HCT116 (cell line): ENCODE results near the gene SORT1. TPM values are rescaled to one million over a fixed set of nuclear protein-coding genes. Genes with fewer than 3 reads are reported as not detected.

ENCODE experiments used
- ATAC-seq: fragments of 200-7000 bp; cut with Tn5 transposase; 2 replicates; pipeline ENCODE4 v1.9.1; 2020; ENCODE audit warnings: mild to moderate bottlenecking, moderate library complexity
- BruUV-seq: library from RNA; stranded (reverse); fragments of 400-500 nt; replicated peaks from 2 replicates; lab custom pipeline; 2021; lab: Mats Ljungman, UMichigan
- CTCF ChIA-PET: fragments of 300-600 bp; sonication (Branson Sonifier 250); formaldehyde crosslinking; loops from one replicate; lab custom pipeline; 2021; ENCODE audit warnings: antibody characterized with exemption; lab: Charles Lee
- POLR2A ChIA-PET: fragments of 300-600, 350-600 bp; sonication (Branson Sonifier 250); formaldehyde crosslinking; loops from one replicate; lab custom pipeline; 2021; ENCODE audit warnings: antibody characterized with exemption; lab: Charles Lee
- RAD21 ChIA-PET, 2 experiments: fragments of 300-600 bp; sonication (Branson Sonifier 250); formaldehyde crosslinking; loops; one replicate each; lab custom pipeline; 2023; ENCODE audit warnings: low total read pairs in 2 of 2; ENCODE audit not compliant: uncharacterized antibody in 2 of 2, unreplicated experiment in 2 of 2, low non-redundant PET in 1 of 2; lab: Charles Lee
- DNase-seq: peaks from one replicate; pipeline ENCODE4 v3.0.0-alpha.2; 2010; ENCODE audit warnings: low read depth, low spot score
- H2AFZ ChIP-seq: fragments of 200-600 bp; shearing (Covaris generic), sonication (generic); 2 replicates; pipeline ENCODE4 v1.6.1; 2017; ENCODE audit warnings: low read depth, mixed run types, mixed read lengths, antibody characterized with exemption, low read length; ENCODE audit not compliant: poor library complexity, severe bottlenecking
- H3K27ac ChIP-seq: 2 replicates; pipeline ENCODE4 v1.5.1; 2012; ENCODE audit warnings: low read depth, low read length
- H3K27me3 ChIP-seq: fragments of 200-600 bp; sonication (generic); 2 replicates; pipeline ENCODE4 v1.6.1; 2016; ENCODE audit warnings: mixed run types, low read length, mixed read lengths; ENCODE audit not compliant: insufficient read depth
- H3K36me3 ChIP-seq, 2 experiments: fragments of 200-500 bp in 1 of 2; fragments of 200-600 bp in 1 of 2; sonication (Bioruptor generic) in 1 of 2; sonication (generic) in 1 of 2; 2 replicates each; pipeline versions ENCODE4 v1.5.1 to v1.6.1; 2014 to 2016; ENCODE audit warnings: low read length in 2 of 2, inconsistent platforms in 1 of 2, mixed read lengths in 1 of 2, mixed run types in 1 of 2; ENCODE audit not compliant: insufficient read depth in 2 of 2, control insufficient read depth in 1 of 2
- H3K4me1 ChIP-seq, 2 experiments: fragments of 200-600 bp in 1 of 2; sonication (generic) in 1 of 2; 2 replicates each; pipeline versions ENCODE4 v1.5.1 to v1.6.1; 2012 to 2017; ENCODE audit warnings: low read length in 2 of 2, inconsistent platforms in 1 of 2, mild to moderate bottlenecking in 1 of 2, mixed read lengths in 1 of 2, mixed run types in 1 of 2, moderate library complexity in 1 of 2; ENCODE audit not compliant: insufficient read depth in 2 of 2, control insufficient read depth in 1 of 2
- H3K4me2 ChIP-seq: fragments of 200-600 bp; sonication (generic); 2 replicates; pipeline ENCODE4 v1.6.1; 2017; ENCODE audit warnings: mixed run types, low read length, mixed read lengths
- H3K4me3 ChIP-seq, 2 experiments: fragments of 200-600 bp in 1 of 2; sonication (generic) in 1 of 2; replicated peaks in 1 of 2; 2 replicates each; pipeline ENCODE4 v1.5.1; 2011 to 2016; ENCODE audit warnings: low read length in 2 of 2, control low read depth in 1 of 2, low read depth in 1 of 2, mild to moderate bottlenecking in 1 of 2, mixed read lengths in 1 of 2, mixed run types in 1 of 2
- H3K79me2 ChIP-seq: fragments of 200-600 bp; sonication (generic); 2 replicates; pipeline ENCODE4 v1.6.1; 2017; ENCODE audit warnings: mild to moderate bottlenecking, mixed run types, low read length, moderate library complexity, mixed read lengths; ENCODE audit not compliant: insufficient read depth
- H3K9ac ChIP-seq: fragments of 200-600 bp; sonication (generic); 2 replicates; pipeline ENCODE4 v1.6.1; 2016; ENCODE audit warnings: low read length, mixed read lengths
- H3K9me2 ChIP-seq: fragments of 200-600 bp; sonication (generic), shearing (Covaris generic); 2 replicates; pipeline ENCODE4 v1.6.1; 2017; ENCODE audit warnings: mixed run types, mild to moderate bottlenecking, moderate library complexity; ENCODE audit not compliant: insufficient read depth
- H3K9me3 ChIP-seq, 2 experiments: fragments of 200-500 bp in 1 of 2; fragments of 200-600 bp in 1 of 2; sonication (Bioruptor generic) in 1 of 2; sonication (generic) in 1 of 2; 2 replicates each; pipeline ENCODE4 v1.6.1; 2014 to 2017; ENCODE audit warnings: low read length in 2 of 2, mixed read lengths in 2 of 2, inconsistent platforms in 1 of 2, low read depth in 1 of 2, mild to moderate bottlenecking in 1 of 2, mixed run types in 1 of 2, moderate library complexity in 1 of 2; ENCODE audit not compliant: control insufficient read depth in 1 of 2, insufficient read depth in 1 of 2
- H4K20me1 ChIP-seq: fragments of 200-600 bp; sonication (generic), shearing (Covaris generic); 2 replicates; pipeline ENCODE4 v1.6.1; 2017; ENCODE audit warnings: mixed run types, mild to moderate bottlenecking, moderate library complexity; ENCODE audit not compliant: insufficient read depth
- EGR1 ChIP-seq: IDR thresholded peaks from 2 replicates; pipeline ENCODE4 v1.6.1; 2012; ENCODE audit warnings: low read depth
- FOSL1 ChIP-seq: IDR thresholded peaks from 2 replicates; pipeline ENCODE4 v1.6.1; 2012; ENCODE audit warnings: low read depth
- RAD21 ChIP-seq: IDR thresholded peaks from 2 replicates; pipeline ENCODE4 v1.6.1; 2012; ENCODE audit warnings: low read depth, mild to moderate bottlenecking
- ZNF274 ChIP-seq: fragments of 200-500 bp; sonication (Bioruptor generic); IDR thresholded peaks from 2 replicates; pipeline ENCODE4 v1.6.1; 2014; ENCODE audit warnings: mild to moderate bottlenecking, low read depth, low read length, inconsistent platforms
- intact Hi-C: fragments of 100-400 bp; cut with micrococcal nuclease; formaldehyde crosslinking; loops from 2 replicates; pipeline ENCODE4 v1.10.0; 2022
- total RNA-seq: library from RNA; stranded (reverse); gene quantifications from one replicate; pipeline ENCODE4 v1.2.1, GENCODE V29; 2021; ENCODE audit not compliant: unreplicated experiment
- TF ChIP-seq, protein P1 (sequence below): IDR thresholded peaks from 2 replicates; pipeline ENCODE4 v1.6.1; 2012
- TF ChIP-seq, protein P2 (sequence below): IDR thresholded peaks from 2 replicates; pipeline ENCODE4 v1.6.1; 2011; ENCODE audit warnings: mild to moderate bottlenecking, low read length, moderate library complexity; ENCODE audit not compliant: insufficient replicate concordance; ENCODE audit errors: extremely low read depth

SORT1 gene
- total RNA-seq, 1 experiment from 2014 or later: 20.2 TPM

DNA sequence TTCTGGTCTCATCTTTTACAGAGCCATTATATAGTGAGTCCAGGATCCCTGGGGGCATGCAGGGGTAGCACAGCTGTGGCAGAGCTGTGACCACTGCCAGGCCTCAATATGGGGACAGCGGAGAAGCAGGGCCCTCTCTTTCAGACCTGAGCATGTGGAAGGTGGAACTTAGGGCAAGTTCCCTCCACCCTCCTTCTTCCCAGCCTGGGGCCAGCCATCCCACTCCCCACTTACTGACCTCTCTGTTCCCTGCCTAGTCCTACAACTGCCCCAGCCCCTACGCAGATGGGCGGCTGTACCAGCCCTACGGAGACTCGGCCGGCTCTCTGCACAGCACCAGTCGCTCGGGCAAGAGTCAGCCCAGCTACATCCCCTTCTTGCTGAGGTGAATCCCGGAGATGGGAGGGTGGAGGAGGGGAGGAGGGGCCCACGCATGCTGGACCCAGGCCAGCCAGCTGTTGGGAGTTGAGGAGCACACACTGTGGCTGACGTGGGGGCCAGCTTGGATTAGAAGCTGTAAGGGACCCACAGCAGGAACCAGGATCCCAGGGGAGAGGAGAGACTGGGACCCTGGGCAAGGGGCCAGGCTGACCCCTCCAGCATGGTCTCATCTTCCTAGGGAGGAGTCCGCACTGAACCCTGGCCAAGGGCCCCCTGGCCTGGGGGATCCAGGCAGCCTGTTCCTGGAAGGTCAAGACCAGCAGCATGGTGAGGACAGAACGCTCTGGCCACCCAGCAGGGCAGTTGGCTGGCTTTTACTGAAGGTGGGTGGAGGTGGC lies 125.5 kb downstream of the SORT1 start:
- H3K9ac ChIP-seq: no peak overlapping the region
- CTCF ChIA-PET: no interaction called here
- H3K27ac ChIP-seq: no peak overlapping the region
- no TSS peak for BruUV-seq
- H3K4me2 ChIP-seq: no peak overlapping the region
- no peak overlapping the region for H3K4me3 ChIP-seq
- H3K79me2 ChIP-seq: no peaks in the 10 kb centered on the region
- H3K36me3 ChIP-seq: peaks cover 0 to 2% of the 10 kb centered on the region in 2 experiments; a peak in 1 of 4 replicates
- intact Hi-C loops: no loop called here
- H2AFZ ChIP-seq: no peak overlapping the region
- TF ChIP-seq ZNF274 (no peak), EGR1 (no peak), FOSL1 (no peak), RAD21 (no peak)
- TF ChIP-seq, protein P1, sequence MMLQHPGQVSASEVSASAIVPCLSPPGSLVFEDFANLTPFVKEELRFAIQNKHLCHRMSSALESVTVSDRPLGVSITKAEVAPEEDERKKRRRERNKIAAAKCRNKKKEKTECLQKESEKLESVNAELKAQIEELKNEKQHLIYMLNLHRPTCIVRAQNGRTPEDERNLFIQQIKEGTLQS: no peak
- TF ChIP-seq, protein P2, sequence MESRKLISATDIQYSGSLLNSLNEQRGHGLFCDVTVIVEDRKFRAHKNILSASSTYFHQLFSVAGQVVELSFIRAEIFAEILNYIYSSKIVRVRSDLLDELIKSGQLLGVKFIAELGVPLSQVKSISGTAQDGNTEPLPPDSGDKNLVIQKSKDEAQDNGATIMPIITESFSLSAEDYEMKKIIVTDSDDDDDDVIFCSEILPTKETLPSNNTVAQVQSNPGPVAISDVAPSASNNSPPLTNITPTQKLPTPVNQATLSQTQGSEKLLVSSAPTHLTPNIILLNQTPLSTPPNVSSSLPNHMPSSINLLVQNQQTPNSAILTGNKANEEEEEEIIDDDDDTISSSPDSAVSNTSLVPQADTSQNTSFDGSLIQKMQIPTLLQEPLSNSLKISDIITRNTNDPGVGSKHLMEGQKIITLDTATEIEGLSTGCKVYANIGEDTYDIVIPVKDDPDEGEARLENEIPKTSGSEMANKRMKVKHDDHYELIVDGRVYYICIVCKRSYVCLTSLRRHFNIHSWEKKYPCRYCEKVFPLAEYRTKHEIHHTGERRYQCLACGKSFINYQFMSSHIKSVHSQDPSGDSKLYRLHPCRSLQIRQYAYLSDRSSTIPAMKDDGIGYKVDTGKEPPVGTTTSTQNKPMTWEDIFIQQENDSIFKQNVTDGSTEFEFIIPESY: no peak
- TF ChIP-seq, all 23 proteins: peak for 0
- DNase-seq (no peak), ATAC-seq (no peak)
- H3K4me1 ChIP-seq: peaks cover 33 to 39% of the 10 kb centered on the region in 2 experiments
- H3K9me3 ChIP-seq: no peaks in the 10 kb centered on the region
- no peaks in the 10 kb centered on the region for H4K20me1 ChIP-seq
- POLR2A ChIA-PET: no interaction called here
- H3K9me2 ChIP-seq: no peaks in the 10 kb centered on the region
- RAD21 ChIA-PET: no interaction called here
- no peaks in the 10 kb centered on the region for H3K27me3 ChIP-seq
